Measurements from ENCODE around the gene ABHD16A. TPM values are rescaled to one million over a fixed set of nuclear protein-coding genes. Genes with fewer than 3 reads are reported as not detected.
A peak's percentile ranks its signal among the peaks of the same experiment; 100 is the strongest.

Gene ABHD16A
- total and polyA plus RNA-seq, 2 of the 13 experiments (the other 11 are each of a cell fraction or from before 2014, with no cell fraction given), result 43.5 to 45.4 TPM

DNA sequence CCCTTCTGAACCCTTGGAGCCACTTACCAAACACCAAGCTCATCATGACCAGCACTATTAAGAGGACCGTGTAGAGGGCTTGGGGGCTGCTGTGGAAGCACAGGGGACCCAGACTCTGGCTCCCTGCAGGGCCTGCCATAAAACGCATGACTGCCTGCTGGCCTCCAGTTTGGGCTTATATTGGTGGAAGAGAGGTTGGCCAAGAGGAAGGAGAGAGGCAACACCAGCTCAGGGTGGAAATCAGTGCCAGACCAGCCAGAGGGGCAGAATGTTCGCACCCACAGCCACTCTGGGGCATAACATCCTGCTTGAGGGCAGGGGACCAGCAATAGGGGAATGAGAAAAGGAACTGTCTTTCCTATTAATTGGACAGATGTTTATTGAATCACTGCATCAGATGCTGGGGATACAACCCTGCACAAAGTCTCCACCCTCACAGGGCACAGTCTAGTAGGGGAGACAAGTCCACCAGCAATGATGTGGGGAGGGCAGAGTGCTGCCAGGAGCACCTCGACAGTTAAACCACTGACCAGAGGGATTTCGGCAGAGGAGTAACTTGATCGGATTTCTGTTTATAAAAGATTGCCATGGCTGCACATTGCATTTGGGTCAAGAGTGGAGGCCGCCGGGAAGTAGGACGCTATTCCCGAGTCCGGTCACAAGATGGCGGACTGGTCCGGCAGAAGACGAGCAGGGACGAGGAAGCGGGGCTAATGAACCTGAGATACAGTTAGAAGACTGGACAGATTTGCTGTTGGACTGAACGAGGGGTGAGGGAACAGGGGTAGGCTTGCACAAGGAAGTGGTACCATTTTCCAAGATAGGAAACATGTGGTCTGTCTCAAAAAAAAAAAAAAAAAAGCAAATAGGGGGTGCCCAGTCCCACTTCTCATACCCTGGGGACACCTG is 22.6 kb downstream of the ABHD16A start, which contains the start of gene LY6G5C (continued):
- TF ChIP-seq, protein P1, sequence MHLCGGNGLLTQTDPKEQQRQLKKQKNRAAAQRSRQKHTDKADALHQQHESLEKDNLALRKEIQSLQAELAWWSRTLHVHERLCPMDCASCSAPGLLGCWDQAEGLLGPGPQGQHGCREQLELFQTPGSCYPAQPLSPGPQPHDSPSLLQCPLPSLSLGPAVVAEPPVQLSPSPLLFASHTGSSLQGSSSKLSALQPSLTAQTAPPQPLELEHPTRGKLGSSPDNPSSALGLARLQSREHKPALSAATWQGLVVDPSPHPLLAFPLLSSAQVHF (CRISPR knock-in tag; IDR thresholded peaks at IDR 0.05), result no peak
- TF ChIP-seq ZBTB38 (CRISPR knock-in tag; IDR thresholded peaks at IDR 0.05) (no peak; the same call in 1 of the 2 replicates), ETV5 (CRISPR knock-in tag; IDR thresholded peaks at IDR 0.05; ENCODE audit: borderline replicate concordance) (peak; percentile 5; the same call in 1 of the 2 replicates), FOXM1 (CRISPR knock-in tag; IDR thresholded peaks at IDR 0.05) (no peak), ZNF780A (CRISPR knock-in tag; IDR thresholded peaks at IDR 0.05) (no peak), ZNF672 (CRISPR knock-in tag; IDR thresholded peaks at IDR 0.05) (no peak), CENPT (CRISPR knock-in tag; IDR thresholded peaks at IDR 0.05; ENCODE audit: low read depth) (no peak), FOXC1 (CRISPR knock-in tag; IDR thresholded peaks at IDR 0.05; ENCODE audit: borderline replicate concordance) (peak; percentile 74; the same call in 1 of the 2 replicates), ZBTB8A (CRISPR knock-in tag; IDR thresholded peaks at IDR 0.05; ENCODE audit: borderline replicate concordance, low read depth) (no peak), ONECUT2 (CRISPR knock-in tag; IDR thresholded peaks at IDR 0.05) (no peak), ATF7-NPFF (CRISPR knock-in tag; IDR thresholded peaks at IDR 0.05; ENCODE audit: low read depth) (no peak), ZNF850 (CRISPR knock-in tag; conservative IDR thresholded peaks at IDR 0.05) (no peak), MBD4 (IDR thresholded peaks at IDR 0.05; ENCODE audit: borderline replicate concordance, low read length) (no peak), MEF2D (CRISPR knock-in tag; IDR thresholded peaks at IDR 0.05) (no peak)
- TF ChIP-seq, protein P2, sequence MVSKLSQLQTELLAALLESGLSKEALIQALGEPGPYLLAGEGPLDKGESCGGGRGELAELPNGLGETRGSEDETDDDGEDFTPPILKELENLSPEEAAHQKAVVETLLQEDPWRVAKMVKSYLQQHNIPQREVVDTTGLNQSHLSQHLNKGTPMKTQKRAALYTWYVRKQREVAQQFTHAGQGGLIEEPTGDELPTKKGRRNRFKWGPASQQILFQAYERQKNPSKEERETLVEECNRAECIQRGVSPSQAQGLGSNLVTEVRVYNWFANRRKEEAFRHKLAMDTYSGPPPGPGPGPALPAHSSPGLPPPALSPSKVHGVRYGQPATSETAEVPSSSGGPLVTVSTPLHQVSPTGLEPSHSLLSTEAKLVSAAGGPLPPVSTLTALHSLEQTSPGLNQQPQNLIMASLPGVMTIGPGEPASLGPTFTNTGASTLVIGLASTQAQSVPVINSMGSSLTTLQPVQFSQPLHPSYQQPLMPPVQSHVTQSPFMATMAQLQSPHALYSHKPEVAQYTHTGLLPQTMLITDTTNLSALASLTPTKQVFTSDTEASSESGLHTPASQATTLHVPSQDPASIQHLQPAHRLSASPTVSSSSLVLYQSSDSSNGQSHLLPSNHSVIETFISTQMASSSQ (IDR thresholded peaks at IDR 0.05; ENCODE audit: low read depth), result no peak
- TF ChIP-seq, protein P2 (CRISPR knock-in tag; IDR thresholded peaks at IDR 0.05; ENCODE audit: borderline replicate concordance), result no peak
- TF ChIP-seq, protein P3, sequence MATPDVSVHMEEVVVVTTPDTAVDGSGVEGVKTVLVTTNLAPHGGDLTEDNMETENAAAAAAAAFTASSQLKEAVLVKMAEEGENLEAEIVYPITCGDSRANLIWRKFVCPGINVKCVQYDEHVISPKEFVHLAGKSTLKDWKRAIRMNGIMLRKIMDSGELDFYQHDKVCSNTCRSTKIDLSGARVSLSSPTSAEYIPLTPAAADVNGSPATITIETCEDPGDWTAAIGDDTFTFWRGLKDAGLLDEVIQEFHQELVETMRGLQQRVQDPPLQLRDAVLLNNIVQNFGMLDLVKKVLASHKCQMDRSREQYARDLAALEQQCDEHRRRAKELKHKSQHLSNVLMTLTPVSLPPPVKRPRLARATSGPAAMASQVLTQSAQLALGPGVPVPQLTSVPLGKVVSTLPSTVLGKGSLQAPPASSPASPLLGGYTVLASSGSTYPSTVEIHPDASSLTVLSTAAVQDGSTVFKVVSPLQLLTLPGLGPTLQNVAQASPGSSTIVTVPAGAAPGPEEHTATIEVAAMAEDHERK (CRISPR knock-in tag; IDR thresholded peaks at IDR 0.05; ENCODE audit: low read depth), result no peak
- TF ChIP-seq, protein P4, sequence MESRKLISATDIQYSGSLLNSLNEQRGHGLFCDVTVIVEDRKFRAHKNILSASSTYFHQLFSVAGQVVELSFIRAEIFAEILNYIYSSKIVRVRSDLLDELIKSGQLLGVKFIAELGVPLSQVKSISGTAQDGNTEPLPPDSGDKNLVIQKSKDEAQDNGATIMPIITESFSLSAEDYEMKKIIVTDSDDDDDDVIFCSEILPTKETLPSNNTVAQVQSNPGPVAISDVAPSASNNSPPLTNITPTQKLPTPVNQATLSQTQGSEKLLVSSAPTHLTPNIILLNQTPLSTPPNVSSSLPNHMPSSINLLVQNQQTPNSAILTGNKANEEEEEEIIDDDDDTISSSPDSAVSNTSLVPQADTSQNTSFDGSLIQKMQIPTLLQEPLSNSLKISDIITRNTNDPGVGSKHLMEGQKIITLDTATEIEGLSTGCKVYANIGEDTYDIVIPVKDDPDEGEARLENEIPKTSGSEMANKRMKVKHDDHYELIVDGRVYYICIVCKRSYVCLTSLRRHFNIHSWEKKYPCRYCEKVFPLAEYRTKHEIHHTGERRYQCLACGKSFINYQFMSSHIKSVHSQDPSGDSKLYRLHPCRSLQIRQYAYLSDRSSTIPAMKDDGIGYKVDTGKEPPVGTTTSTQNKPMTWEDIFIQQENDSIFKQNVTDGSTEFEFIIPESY (CRISPR knock-in tag; IDR thresholded peaks at IDR 0.05), result no peak
- TF ChIP-seq, protein P5, sequence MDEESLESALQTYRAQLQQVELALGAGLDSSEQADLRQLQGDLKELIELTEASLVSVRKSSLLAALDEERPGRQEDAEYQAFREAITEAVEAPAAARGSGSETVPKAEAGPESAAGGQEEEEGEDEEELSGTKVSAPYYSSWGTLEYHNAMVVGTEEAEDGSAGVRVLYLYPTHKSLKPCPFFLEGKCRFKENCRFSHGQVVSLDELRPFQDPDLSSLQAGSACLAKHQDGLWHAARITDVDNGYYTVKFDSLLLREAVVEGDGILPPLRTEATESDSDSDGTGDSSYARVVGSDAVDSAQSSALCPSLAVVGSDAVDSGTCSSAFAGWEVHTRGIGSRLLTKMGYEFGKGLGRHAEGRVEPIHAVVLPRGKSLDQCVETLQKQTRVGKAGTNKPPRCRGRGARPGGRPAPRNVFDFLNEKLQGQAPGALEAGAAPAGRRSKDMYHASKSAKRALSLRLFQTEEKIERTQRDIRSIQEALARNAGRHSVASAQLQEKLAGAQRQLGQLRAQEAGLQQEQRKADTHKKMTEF (CRISPR knock-in tag; IDR thresholded peaks at IDR 0.05), result 0 out of 2 replicates have a peak, but pooled peaks have one; percentile 33
